Naive thymus-derived CD4-positive, alpha-beta T cell (primary cell): ENCODE measurements around the gene SMYD3. TPM values are rescaled to one million over a fixed set of nuclear protein-coding genes. Genes with fewer than 3 reads are reported as not detected.

Experiments
- ATAC-seq: fragments of 150-1000 bp; cut with Tn5 transposase; 2 replicates; pipeline ENCODE4 v1.10.0; 2021; ENCODE audit warnings: mild to moderate bottlenecking, moderate library complexity
- CTCF ChIA-PET: fragments of 350-600 bp; sonication (Branson Sonifier 250); formaldehyde crosslinking; loops from one replicate; lab custom pipeline; 2021; ENCODE audit warnings: antibody characterized with exemption; lab: Charles Lee
- POLR2A ChIA-PET: fragments of 350-600 bp; sonication (Branson Sonifier 250); formaldehyde crosslinking; loops from one replicate; lab custom pipeline; 2021; ENCODE audit warnings: antibody characterized with exemption, inconsistent platforms; lab: Charles Lee
- DNase-seq, 9 donors: peaks; one replicate each; pipeline versions ENCODE4 v3.0.0 to v3.0.0-alpha.2; 2020 to 2022; ENCODE audit warnings: mixed read lengths in 1 of 9
- H3K27ac ChIP-seq: one replicate; pipeline ENCODE4 v1.7.0; 2013; ENCODE audit warnings: mild to moderate bottlenecking, low read depth, low read length, moderate library complexity
- H3K27me3 ChIP-seq, 2 donors: one replicate each; pipeline ENCODE4 v1.7.0; 2013; ENCODE audit warnings: low read length in 2 of 2, mild to moderate bottlenecking in 2 of 2, moderate library complexity in 2 of 2; ENCODE audit not compliant: control insufficient read depth in 2 of 2, insufficient read depth in 2 of 2
- H3K36me3 ChIP-seq, 3 experiments: 1 replicate in 2 of 3; 2 replicates in 1 of 3; pipeline ENCODE4 v1.7.0; 2013; ENCODE audit warnings: low read length in 3 of 3, mild to moderate bottlenecking in 3 of 3, moderate library complexity in 1 of 3; ENCODE audit not compliant: insufficient read depth in 3 of 3, control insufficient read depth in 2 of 3
- H3K4me1 ChIP-seq, 2 donors: one replicate each; pipeline ENCODE4 v1.7.0; 2013; ENCODE audit warnings: low read length in 2 of 2, mild to moderate bottlenecking in 2 of 2, moderate library complexity in 1 of 2; ENCODE audit not compliant: control insufficient read depth in 2 of 2, insufficient read depth in 2 of 2
- H3K4me3 ChIP-seq: 2 replicates; pipeline ENCODE4 v1.7.0; 2013; ENCODE audit warnings: mild to moderate bottlenecking, low read length
- H3K9me3 ChIP-seq, 3 experiments: 1 replicate in 2 of 3; 2 replicates in 1 of 3; pipeline ENCODE4 v1.7.0; 2013; ENCODE audit warnings: low read length in 3 of 3; ENCODE audit not compliant: control insufficient read depth in 2 of 3
- H3K27ac Mint-ChIP-seq, 9 donors: one replicate each; pipeline ENCODE4 v1.8.0; 2020 to 2022; ENCODE audit warnings: mixed read lengths in 9 of 9, mild to moderate bottlenecking in 8 of 9, moderate library complexity in 5 of 9, inconsistent platforms in 2 of 9
- H3K27me3 Mint-ChIP-seq, 5 donors: one replicate each; pipeline ENCODE4 v1.8.0; 2021 to 2022; ENCODE audit warnings: mixed read lengths in 5 of 5, mild to moderate bottlenecking in 1 of 5
- H3K36me3 Mint-ChIP-seq, 5 donors: one replicate each; pipeline ENCODE4 v1.8.0; 2020 to 2022; ENCODE audit warnings: mixed read lengths in 5 of 5, mild to moderate bottlenecking in 3 of 5, inconsistent platforms in 1 of 5
- H3K4me1 Mint-ChIP-seq, 7 donors: one replicate each; pipeline ENCODE4 v1.8.0; 2020 to 2022; ENCODE audit warnings: mixed read lengths in 7 of 7, mild to moderate bottlenecking in 3 of 7, inconsistent platforms in 1 of 7
- H3K4me3 Mint-ChIP-seq, 10 donors: one replicate each; pipeline ENCODE4 v1.8.0; 2020 to 2022; ENCODE audit warnings: mild to moderate bottlenecking in 10 of 10, mixed read lengths in 10 of 10, moderate library complexity in 6 of 10, inconsistent platforms in 2 of 10
- H3K9me3 Mint-ChIP-seq, 11 donors: one replicate each; pipeline ENCODE4 v1.8.0; 2020 to 2022; ENCODE audit warnings: mixed read lengths in 11 of 11, mild to moderate bottlenecking in 4 of 11, inconsistent platforms in 1 of 11, moderate library complexity in 1 of 11
- intact Hi-C, 2 donors: fragments of 100-400 bp; cut with micrococcal nuclease; formaldehyde crosslinking; loops; one replicate each; pipeline ENCODE4 v1.15.1; 2023
- polyA plus RNA-seq, 2 donors: library from polyadenylated mRNA; unstranded; fragments of 300-500 nt; fragmentation: Illumina TruSeq; gene quantifications; one replicate each; pipeline ENCODE4 v1.2.3, GENCODE V29; 2021
- total RNA-seq, 6 experiments: library from RNA in 5 of 6; stranded (reverse) in 5 of 6; gene quantifications; 1 replicate in 5 of 6; 2 replicates in 1 of 6; pipeline ENCODE4 v1.2.3 and lab custom pipeline; 2021 to 2026

Gene SMYD3
- total and polyA plus RNA-seq, 7 experiments from 2014 or later = 19.5 to 28.6 (median 24.4) TPM

DNA sequence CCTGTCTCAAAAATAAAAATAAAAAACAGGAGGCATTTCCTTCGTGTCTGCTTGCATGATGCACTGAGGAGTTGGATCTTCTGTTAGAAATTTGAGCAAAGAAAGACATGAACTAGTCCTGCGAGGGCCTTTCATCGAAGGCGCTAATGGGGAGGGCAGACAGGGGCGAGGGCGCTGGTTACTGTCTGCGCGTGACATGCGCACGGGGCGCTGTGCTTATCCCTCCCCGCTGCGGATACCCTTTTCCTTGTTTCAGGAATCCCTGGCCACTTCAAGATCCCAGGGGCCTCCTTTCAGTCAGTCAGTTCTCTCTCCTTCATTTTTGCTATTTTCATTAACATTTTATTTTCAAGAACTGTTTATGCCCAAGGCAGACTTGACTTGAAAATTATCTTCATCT, 806.4 kb downstream of the SMYD3 start:
- H3K27ac ChIP-seq = no peak overlapping the region
- H3K36me3 ChIP-seq = no peaks in the 10 kb centered on the region
- no peaks in the 10 kb centered on the region for H3K4me1 ChIP-seq
- intact Hi-C loops = no loop called here
- H3K9me3 ChIP-seq = no peaks in the 10 kb centered on the region
- CTCF ChIA-PET = no interaction called here
- no peak overlapping the region for H3K4me3 ChIP-seq
- DNase-seq = no peak
- H3K36me3 Mint-ChIP-seq = peaks cover 0 to 6% (median 0%) of the 10 kb centered on the region in 5 donors
- POLR2A ChIA-PET = no interaction called here
- H3K27ac Mint-ChIP-seq = no peak overlapping the region
- H3K4me3 Mint-ChIP-seq = no peak overlapping the region
- no peak for ATAC-seq
- no peaks in the 10 kb centered on the region for H3K27me3 Mint-ChIP-seq
- H3K27me3 ChIP-seq = no peaks in the 10 kb centered on the region
- H3K4me1 Mint-ChIP-seq = peaks cover 0 to 1% (median 0%) of the 10 kb centered on the region in 7 donors
- peaks cover 0 to 6% (median 0%) of the 10 kb centered on the region in 11 donors for H3K9me3 Mint-ChIP-seq

Other genes starting within 250 kb of the SMYD3 start
- 10 to 100 TPM in 3 of 5 experiments, 1 to 10 TPM in 2; 9.5 to 12.2 (median 10.3) TPM for gene TFB2M, start 59.0 kb upstream of the SMYD3 start, total RNA-seq
- gene TFB2M, start 59.0 kb upstream of the SMYD3 start, polyA plus RNA-seq = 10 to 100 TPM; 12.1 to 18.2 TPM
- 100 to 1,000 TPM in 2 of 5 experiments, 10 to 100 TPM in 3; 30.5 to 111 (median 80.2) TPM for gene CNST, start 59.2 kb upstream of the SMYD3 start, total RNA-seq
- gene CNST, start 59.2 kb upstream of the SMYD3 start, polyA plus RNA-seq = 10 to 100 TPM; 52.8 to 58.8 TPM
- 10 to 100 TPM in 1 of 5 experiments, 1 to 10 TPM in 4; 3.5 to 14.5 (median 5.3) TPM for gene SCCPDH, start 217.1 kb upstream of the SMYD3 start, total RNA-seq
- 1 to 10 TPM; 5.2 to 7.0 TPM for gene SCCPDH, start 217.1 kb upstream of the SMYD3 start, polyA plus RNA-seq